ENCODE results near the gene FOXO3. TPM values are rescaled to one million over a fixed set of nuclear protein-coding genes. Genes with fewer than 3 reads are reported as not detected.

FOXO3 gene
- total and polyA plus RNA-seq, 2 experiments from 2014 or later = 19.7 to 36.6 TPM

GRCh38 chr6:108623995-108624394, 63.3 kb downstream of the FOXO3 start:
- Histone ChIP-seq H3K79me2 (ENCODE audit: insufficient read depth) (peaks cover 92% of the 10 kb centered on the region), H4K20me1 (ENCODE audit: insufficient read depth) (peaks cover 17% of the 10 kb centered on the region; the same call in 1 of the 2 replicates), H3K9ac (no peak overlapping the region; the same call in 1 of the 2 replicates), H3K9me3 (ENCODE audit: low read depth) (no peaks in the 10 kb centered on the region), H3K4me2 (ENCODE audit: unreplicated experiment) (peak overlapping the region; percentile 64), H3K36me3 (ENCODE audit: low read depth) (no peaks in the 10 kb centered on the region), H3F3A (ENCODE audit: insufficient read depth) (peaks cover 51% of the 10 kb centered on the region), H3K27ac (peak overlapping the region; percentile 95), H2AFZ (no peak overlapping the region), H3K4me1 (ENCODE audit: insufficient read depth) (peaks cover 59% of the 10 kb centered on the region), H3K27me3 (replicated peaks; ENCODE audit: insufficient read depth) (no peaks in the 10 kb centered on the region), H3K4me3 (no peak overlapping the region), H3K9me2 (ENCODE audit: insufficient read depth) (no peaks in the 10 kb centered on the region)
- WGBS, 2 experiments (ENCODE audit: low coverage in 1 of 2, low lambda C conversion rate in 2 of 2, missing lambda C conversion rate in 2 of 2) = 88 to 94% methylated on average over 1 of the region's 1 CpG
- DNase-seq = no peak
- in situ Hi-C loops (cut with MboI) = no loop called here
- TF ChIP-seq EZH2 (IDR thresholded peaks at IDR 0.05; ENCODE audit: insufficient read depth, poor library complexity, severe bottlenecking) = no peak

DNA sequence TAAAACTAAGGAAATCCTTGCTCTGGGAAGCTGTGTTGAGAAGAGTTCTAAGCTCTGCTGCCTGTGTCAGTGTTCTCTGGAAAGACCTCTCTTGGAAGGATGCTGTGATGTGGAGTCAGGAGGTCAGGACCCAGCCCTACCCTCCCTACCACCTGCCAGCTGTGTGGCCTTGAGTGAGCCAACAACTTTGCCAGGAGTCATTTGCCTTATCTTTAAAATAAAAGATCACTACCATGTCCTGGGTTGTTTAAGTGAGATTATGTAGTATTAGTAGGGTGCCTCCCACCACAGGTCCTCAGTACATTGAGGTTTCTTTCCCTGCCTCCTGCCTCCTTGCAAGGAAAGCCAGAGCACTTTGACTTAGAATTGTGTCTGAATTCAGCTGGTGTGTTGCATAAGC, 64.9 kb downstream of the FOXO3 start:
- Histone ChIP-seq H3K36me3 (ENCODE audit: low read depth) (no peaks in the 10 kb centered on the region), H4K20me1 (ENCODE audit: insufficient read depth) (peaks cover 17% of the 10 kb centered on the region; the same call in 1 of the 2 replicates), H3K27me3 (replicated peaks; ENCODE audit: insufficient read depth) (no peaks in the 10 kb centered on the region), H3K4me2 (ENCODE audit: unreplicated experiment) (no peak overlapping the region), H3K4me1 (ENCODE audit: insufficient read depth) (peaks cover 65% of the 10 kb centered on the region), H3K9ac (no peak overlapping the region), H3K79me2 (ENCODE audit: insufficient read depth) (peaks cover 92% of the 10 kb centered on the region), H3K27ac (no peak overlapping the region), H2AFZ (no peak overlapping the region), H3F3A (ENCODE audit: insufficient read depth) (peaks cover 48% of the 10 kb centered on the region), H3K9me2 (ENCODE audit: insufficient read depth) (no peaks in the 10 kb centered on the region), H3K9me3 (ENCODE audit: low read depth) (no peaks in the 10 kb centered on the region), H3K4me3 (no peak overlapping the region)
- DNase-seq = no peak
- in situ Hi-C loops (cut with MboI) = no loop called here
- TF ChIP-seq EZH2 (IDR thresholded peaks at IDR 0.05; ENCODE audit: insufficient read depth, poor library complexity, severe bottlenecking) (no peak), EZH2phosphoT487 (IDR thresholded peaks at IDR 0.05; ENCODE audit: insufficient read depth, low read depth) (no peak)

- Histone ChIP-seq H2AFZ (no peak overlapping the region), H3K4me1 (ENCODE audit: insufficient read depth) (peaks cover 55% of the 10 kb centered on the region), H3K4me2 (ENCODE audit: unreplicated experiment) (no peak overlapping the region), H4K20me1 (ENCODE audit: insufficient read depth) (peaks cover 22% of the 10 kb centered on the region; the same call in 1 of the 2 replicates), H3K9me2 (ENCODE audit: insufficient read depth) (no peaks in the 10 kb centered on the region), H3K36me3 (ENCODE audit: low read depth) (no peaks in the 10 kb centered on the region), H3K79me2 (ENCODE audit: insufficient read depth) (peaks cover 92% of the 10 kb centered on the region), H3K27ac (no peak overlapping the region), H3K4me3 (no peak overlapping the region), H3K9ac (no peak overlapping the region), H3K27me3 (replicated peaks; ENCODE audit: insufficient read depth) (no peaks in the 10 kb centered on the region), H3K9me3 (ENCODE audit: low read depth) (no peaks in the 10 kb centered on the region), H3F3A (ENCODE audit: insufficient read depth) (peaks cover 41% of the 10 kb centered on the region)
- in situ Hi-C loops (cut with MboI) = no loop called here
- WGBS, 2 experiments (ENCODE audit: low coverage in 1 of 2, low lambda C conversion rate in 2 of 2, missing lambda C conversion rate in 2 of 2) = 94 to 97% methylated on average over 2 of the region's 2 CpGs
- DNase-seq = no peak
- TF ChIP-seq EZH2 (IDR thresholded peaks at IDR 0.05; ENCODE audit: insufficient read depth, poor library complexity, severe bottlenecking) = no peak
- TF ChIP-seq EZH2phosphoT487 (IDR thresholded peaks at IDR 0.05; ENCODE audit: insufficient read depth, low read depth) = no peak
These were observed 66.1 kb downstream of the FOXO3 start for GRCh38 chr6:108626777-108627176.

DNA sequence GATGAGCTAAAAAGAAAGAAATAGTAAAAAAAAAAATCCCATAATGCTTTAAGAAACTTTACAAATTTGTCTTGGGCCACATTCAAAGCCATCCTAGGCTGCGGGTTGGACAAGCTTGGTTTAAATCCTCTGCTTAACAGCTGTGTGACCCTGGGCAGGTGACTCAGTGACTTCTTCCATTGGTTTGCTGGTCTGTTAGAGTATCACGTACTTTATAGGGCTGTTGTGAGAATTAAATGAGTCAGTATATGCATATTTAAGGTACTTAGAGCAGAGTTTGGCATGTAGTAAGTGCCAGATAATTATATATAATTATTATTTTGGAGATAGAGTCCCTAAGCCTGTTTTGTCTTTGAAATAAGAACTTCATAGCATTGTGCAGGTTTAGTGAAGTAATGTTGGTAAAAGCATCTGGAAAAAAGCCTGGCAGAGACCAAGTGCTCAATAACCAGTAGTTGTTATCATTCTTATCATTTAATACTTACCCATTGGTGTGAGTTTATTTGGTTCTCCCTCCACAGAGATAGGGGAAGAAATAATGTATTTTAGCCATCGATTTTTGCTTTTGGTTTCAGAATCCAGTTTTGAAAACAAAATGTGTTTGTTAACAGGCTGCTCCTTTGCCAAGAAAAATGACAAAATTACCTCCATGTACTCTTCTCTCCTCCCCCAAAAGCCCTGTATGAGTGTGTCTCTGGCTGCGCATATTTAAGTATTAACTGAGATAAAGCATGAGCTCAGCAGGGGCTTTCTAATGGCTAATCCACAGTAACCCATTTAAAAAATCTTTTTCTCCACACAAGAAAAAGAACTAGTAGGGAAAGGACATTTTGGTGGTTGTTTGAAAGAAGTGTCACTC, 67.2 kb downstream of the FOXO3 start:
- H4K20me1 ChIP-seq (ENCODE audit: insufficient read depth) = peaks cover 30% of the 10 kb centered on the region; the same call in 1 of the 2 replicates
- WGBS, 2 experiments (ENCODE audit: low coverage in 1 of 2, low lambda C conversion rate in 2 of 2, missing lambda C conversion rate in 2 of 2) = 78 to 87% methylated on average over 4 of the region's 4 CpGs
- H2AFZ ChIP-seq = no peak overlapping the region
- H3K9ac ChIP-seq = no peak overlapping the region
- no peak for TF ChIP-seq EZH2 (IDR thresholded peaks at IDR 0.05; ENCODE audit: insufficient read depth, poor library complexity, severe bottlenecking)
- no peak for TF ChIP-seq EZH2phosphoT487 (IDR thresholded peaks at IDR 0.05; ENCODE audit: insufficient read depth, low read depth)
- no peaks in the 10 kb centered on the region for H3K9me3 ChIP-seq (ENCODE audit: low read depth)
- DNase-seq = peak; percentile 39
- no peaks in the 10 kb centered on the region for H3K9me2 ChIP-seq (ENCODE audit: insufficient read depth)
- H3K4me2 ChIP-seq (ENCODE audit: unreplicated experiment) = no peak overlapping the region
- H3K79me2 ChIP-seq (ENCODE audit: insufficient read depth) = peaks cover 97% of the 10 kb centered on the region
- H3K4me1 ChIP-seq (ENCODE audit: insufficient read depth) = peaks cover 45% of the 10 kb centered on the region
- in situ Hi-C loops (cut with MboI) = no loop called here
- H3K36me3 ChIP-seq (ENCODE audit: low read depth) = no peaks in the 10 kb centered on the region
- H3K27me3 ChIP-seq (replicated peaks; ENCODE audit: insufficient read depth) = no peaks in the 10 kb centered on the region
- H3K27ac ChIP-seq = no peak overlapping the region
- H3K4me3 ChIP-seq = no peak overlapping the region
- H3F3A ChIP-seq (ENCODE audit: insufficient read depth) = peaks cover 34% of the 10 kb centered on the region

Measured in GM23248 (cell line).